IPS-18c (cell line): ENCODE data around the gene BRF1.

Source experiments
- H3K4me3 ChIP-seq: 2 replicates; pipeline ENCODE4 v1.7.0; 2013; ENCODE audit warnings: low read depth, mild to moderate bottlenecking, low read length, moderate library complexity; ENCODE audit not compliant: insufficient read depth
- H3K9me3 ChIP-seq: one replicate; pipeline ENCODE4 v1.6.1; 2013; ENCODE audit warnings: mild to moderate bottlenecking, low read length, moderate library complexity; ENCODE audit not compliant: control insufficient read depth, insufficient read depth

The BRF1 gene

DNA sequence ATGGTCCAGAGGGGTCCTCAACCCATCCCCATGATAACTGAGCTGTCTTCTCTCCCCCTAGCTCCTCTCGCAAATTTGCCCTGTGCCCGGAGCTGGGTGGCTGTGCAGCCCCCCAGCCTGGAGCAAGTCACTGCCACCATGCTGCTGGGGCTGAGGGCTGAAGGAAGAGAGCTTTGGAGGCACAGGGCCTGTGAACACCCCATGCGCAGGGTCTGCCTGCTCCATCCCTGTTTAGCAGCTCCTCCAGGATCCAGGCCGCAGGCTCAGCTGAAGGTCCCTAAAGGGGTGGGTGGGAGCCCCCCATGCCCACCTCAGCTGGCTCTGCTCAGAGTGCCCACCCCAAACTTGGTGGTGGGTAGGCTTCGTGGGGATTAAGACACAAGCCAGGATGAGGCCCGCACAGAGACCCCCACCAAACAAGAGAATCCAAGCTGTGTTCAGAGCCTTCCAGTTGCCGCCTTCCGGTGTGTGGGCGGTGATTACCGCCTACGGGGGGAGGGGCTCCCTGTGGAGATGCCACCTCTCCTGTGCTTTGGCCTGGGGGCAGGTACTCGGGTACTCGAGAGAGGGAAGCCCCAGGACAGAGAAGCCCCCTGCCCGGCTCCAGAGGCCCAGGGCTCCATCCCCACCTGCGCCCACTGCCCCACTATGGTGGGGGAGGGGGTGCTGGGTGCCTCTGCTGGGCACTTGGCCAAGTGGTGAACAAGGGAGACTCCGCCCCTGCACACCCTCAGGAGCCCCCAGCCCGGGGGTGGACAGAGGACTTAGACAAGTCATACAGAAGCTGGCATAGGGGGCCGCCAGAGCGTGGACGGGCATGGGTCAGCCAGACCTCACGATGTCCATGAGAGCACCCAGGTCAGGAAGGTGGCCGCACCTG is 130.8 kb downstream of the BRF1 start:
- H3K4me3 ChIP-seq: no peak overlapping the region
- no peaks in the 10 kb centered on the region for H3K9me3 ChIP-seq

DNA sequence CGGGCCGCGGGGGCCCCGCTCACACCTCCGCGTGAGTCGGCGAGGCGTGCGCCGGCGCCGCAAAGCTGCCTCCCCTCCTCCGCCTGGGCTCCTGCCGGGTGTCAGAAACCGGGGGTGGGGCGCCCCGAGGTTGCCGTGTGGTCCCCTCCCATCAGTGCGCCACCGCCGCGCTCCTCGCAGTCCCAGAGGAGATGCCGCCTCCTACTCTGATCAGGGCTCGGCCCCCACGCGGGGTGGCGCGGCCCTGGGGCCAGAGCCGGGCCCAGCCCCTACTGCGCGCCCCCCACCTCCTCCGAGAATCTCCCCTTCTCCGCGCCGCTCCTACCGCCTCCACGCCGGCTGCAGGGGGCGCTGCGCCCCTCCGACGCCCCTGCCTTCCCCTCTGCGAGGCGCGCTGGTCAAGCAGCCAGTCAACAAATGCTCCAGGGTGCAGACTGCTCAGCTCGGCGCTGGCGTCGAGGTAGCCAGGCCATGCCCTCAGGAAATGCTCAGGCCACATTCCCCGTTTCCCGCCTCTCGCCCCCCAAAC is 131.8 kb downstream of the BRF1 start:
- Histone ChIP-seq H3K9me3 (no peaks in the 10 kb centered on the region), H3K4me3 (peak overlapping the region; percentile 43)

DNA sequence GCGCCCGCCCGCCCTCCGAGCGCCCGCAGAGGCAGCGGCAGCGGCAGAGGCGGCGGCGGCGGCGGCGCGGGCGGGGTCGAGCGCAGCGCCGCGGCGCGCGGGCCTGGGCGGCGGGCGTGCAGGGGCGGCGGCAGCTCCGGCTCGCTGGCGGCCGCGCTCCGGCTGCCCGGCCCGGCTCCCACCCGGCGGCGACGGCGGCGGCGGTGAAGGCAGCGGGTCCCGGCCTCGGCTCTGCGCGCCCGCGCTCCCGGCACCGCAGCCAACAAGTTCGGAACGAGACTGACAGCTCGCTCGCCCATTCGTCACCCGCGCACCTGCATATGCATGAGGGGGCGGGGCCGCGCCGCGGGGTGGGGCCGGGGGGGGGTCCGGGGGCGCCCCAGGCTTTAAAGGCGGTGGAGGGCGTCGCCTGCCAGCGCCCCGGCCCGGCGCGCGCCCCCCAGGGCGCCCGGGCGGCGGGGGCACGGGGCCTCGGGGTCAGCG is 132.3 kb downstream of the BRF1 start, which contains the start of gene JAG2:
Gene JAG2 (minus strand): TSS at position 281 of the 483 bp plus-strand sequence. CDS start 356 bp downstream, outside the sequence.
- H3K4me3 ChIP-seq: peak within 1 kb of the TSS; percentile 43
- no peaks in the 10 kb centered on the region for H3K9me3 ChIP-seq

DNA sequence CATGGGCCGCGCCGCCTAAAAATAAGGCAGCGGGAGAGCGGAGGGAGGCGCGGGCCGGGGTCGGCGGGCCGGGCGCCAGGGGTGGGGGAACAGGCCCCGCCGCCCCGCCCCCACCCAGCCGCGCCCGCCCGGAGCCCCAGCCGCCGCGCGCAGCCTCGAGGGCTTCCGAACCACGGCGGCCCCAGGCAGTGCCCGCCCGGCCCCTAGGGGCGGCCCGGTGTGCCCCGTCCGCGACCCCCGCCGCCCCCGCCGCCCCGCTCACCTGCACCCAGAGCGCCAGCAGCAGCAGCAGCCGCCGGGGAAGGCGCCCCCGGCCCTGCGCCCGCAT is 132.7 kb downstream of the BRF1 start:
- Histone ChIP-seq H3K4me3 (peak overlapping the region; percentile 43; the same call in 1 of the 2 replicates), H3K9me3 (no peaks in the 10 kb centered on the region)

DNA sequence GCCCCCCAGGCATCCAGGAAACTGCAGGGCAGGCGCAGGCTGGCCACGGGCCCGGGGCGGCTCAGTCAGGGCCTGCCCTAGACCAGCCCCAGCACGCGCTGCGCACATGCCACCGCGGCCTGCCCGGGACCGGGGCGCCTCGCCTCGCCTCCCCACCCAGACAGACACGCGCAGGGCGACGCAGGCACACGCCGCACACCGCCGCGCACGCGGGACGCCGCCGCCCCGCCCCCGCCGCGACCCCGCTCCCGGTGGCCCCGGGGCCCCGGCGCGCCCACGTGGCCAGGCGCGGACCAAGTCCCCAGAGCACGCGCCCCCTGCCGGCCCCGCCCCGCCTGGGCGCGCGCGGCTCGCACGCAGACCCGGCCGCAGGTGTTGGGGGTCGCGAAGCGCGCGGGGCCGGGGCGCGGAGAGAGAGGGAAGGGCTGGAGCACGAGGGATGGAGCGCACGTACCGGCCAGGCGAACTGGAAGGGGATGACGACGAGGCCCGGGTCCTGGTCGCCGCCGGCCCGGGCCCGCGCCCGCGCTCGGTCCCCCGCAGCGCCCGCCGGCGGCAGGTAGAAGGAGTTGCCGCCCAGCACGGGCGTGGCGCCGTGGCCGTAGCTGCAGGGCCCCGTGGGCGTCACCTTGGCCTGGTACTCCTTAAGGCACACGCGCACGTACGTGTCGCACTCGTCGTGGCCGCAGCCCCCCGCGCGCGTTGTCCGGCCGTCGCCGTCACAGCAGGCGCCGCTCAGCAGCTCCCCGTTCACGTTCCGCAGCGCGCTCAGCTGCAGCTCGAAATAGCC is 133.3 kb downstream of the BRF1 start:
- H3K4me3 ChIP-seq: peak overlapping the region; percentile 43

DNA sequence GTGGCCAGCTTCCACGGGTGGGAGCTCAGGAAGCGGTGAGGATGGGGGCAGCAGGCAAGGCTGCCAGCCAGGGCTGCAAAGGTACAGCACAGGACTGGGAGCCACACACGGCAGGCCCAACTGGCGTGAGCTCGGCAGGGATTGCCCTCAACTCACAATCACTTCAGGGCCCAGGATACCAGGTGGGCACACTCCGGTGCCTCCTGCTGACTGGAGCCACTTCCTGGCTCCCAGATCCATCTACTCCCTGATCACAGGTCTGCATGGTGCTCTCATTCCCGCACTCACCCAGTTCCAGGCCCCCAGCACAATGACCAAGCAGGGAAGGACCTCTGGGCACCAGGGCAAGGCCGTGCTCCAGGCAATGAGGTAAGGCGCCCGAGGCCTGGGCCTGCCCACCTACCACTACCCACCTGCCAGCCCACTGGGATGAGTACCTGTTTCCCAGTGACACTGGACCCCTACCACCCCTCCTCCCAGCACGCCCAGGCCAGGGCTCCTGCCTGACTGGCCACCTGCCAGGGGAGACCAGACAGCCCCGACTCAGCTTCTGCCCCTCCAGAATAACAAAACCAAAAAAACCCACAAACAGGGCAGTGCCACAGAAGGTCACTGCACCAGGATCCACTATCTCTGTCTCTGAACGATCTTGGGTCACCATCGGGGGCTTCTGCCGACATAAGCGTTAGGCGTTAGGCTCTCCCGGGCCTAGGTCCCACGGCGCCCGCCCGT is 134.1 kb downstream of the BRF1 start:
- H3K9me3 ChIP-seq: no peaks in the 10 kb centered on the region
- H3K4me3 ChIP-seq: no peak overlapping the region

More for the DNA sequence above, 133.3 kb downstream of the BRF1 start:
- no peaks in the 10 kb centered on the region for H3K9me3 ChIP-seq

DNA sequence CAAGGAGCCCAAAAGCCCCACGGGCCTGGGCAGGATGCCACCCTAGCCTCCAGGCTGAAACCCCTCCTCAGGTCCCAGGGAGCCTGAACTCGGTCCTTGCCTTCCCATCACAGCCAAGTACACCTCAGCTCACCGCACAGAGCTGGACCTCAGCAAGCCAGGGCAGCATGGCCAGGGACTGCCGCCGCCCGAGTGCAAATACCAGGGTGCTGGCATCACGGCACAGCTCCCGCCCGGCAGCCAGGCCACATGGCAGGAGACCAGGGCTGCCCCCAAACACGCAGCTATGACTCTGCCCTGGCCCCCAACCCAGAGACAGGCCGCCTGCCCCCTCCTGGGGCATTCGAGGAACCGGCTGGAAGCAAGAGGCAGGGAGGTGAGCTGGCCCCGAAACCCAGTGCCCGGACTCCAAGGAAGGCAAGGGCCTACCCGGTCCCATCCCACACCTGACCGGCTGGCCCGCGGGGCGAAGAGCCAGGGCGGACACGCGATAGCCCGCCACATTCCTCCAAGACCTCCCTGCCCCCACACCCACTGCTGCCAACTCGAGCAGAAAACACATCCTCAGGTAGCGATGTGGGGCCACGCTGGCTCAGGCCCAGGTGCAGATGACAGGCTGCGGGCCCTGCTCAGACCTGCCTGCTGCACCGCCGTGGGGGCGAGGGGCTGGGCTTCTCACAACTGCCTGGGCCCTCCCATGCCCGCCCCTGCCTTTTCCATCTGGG is 134.9 kb downstream of the BRF1 start:
- Histone ChIP-seq H3K4me3 (no peak overlapping the region), H3K9me3 (no peaks in the 10 kb centered on the region)

DNA sequence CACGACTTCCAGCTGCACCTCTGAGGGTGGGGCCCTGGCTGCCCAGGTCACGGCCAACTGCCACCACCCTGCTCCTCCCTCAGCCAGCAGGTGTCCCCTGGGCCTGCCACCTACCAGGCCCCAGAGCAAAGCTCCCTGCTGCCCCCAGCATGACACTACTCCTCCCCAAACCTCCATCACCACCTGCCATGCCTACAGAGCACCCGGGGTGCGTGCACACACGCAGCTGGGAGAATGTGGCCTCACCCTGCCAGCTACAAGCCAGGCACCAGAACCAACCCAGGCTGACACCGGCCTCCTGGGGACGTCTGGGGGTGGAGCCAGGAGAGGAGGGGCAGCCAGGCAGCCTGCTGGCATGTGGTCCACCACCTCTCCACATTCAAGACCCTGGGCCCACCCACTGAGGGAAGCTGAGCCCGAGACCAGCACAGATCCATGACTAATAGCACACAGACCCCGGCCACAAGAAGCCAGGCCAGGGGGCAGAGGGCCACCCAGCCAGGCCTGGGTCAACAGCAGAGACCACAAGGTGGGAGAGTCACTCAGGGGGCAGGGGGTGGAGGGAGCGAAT is 135.6 kb downstream of the BRF1 start:
- H3K4me3 ChIP-seq: no peak overlapping the region
- H3K9me3 ChIP-seq: no peaks in the 10 kb centered on the region

DNA sequence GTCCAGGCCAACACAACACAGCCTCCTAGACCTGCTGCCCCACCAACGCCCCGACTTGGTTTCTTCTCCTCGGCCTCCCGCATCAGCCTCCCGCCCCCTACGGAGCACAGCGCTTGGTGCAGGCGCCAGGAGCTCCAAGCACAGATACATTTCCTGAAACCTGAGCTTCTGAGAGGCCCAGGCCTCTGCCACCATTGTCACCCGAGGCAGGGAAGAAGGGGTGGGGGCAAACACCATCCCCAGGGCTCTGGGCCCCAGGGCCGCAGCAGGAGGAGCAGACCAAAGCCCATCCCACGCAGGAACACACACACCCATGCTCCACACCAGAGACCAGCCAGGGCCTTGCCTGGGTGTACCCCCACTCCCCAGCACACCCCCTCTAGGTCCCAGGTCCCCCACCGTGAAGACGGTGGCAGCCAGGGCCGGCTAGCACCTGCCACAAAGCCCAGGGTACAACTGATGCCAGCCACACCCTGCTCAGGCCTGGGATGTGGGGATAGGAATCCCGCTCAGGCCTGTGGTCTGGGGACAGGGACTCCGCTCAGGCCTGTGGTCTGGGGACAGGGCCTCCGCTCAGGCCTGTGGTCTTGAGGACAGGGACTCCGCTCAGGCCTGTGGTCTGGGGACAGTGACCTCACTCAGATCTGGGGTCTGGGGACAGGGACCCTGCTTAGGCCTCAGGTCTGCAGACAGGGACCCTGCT is 137.6 kb downstream of the BRF1 start:
- Histone ChIP-seq H3K9me3 (no peaks in the 10 kb centered on the region), H3K4me3 (no peak overlapping the region)

DNA sequence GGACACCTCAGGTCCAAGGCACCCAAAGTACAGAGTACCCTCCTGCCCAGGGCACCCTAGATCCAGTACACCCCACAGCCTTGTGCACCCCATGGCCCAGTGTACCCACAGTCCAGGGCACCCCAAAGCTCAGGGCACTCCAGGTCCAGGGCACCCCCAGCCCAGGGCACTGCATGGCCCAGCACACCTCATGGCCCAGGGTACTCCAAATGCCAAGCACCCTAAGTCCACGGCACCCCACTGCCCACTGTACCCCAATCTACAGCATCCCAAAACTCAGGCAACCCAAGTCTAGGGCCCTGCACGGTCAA is 138.2 kb downstream of the BRF1 start:
- H3K9me3 ChIP-seq: no peaks in the 10 kb centered on the region
- no peak overlapping the region for H3K4me3 ChIP-seq

DNA sequence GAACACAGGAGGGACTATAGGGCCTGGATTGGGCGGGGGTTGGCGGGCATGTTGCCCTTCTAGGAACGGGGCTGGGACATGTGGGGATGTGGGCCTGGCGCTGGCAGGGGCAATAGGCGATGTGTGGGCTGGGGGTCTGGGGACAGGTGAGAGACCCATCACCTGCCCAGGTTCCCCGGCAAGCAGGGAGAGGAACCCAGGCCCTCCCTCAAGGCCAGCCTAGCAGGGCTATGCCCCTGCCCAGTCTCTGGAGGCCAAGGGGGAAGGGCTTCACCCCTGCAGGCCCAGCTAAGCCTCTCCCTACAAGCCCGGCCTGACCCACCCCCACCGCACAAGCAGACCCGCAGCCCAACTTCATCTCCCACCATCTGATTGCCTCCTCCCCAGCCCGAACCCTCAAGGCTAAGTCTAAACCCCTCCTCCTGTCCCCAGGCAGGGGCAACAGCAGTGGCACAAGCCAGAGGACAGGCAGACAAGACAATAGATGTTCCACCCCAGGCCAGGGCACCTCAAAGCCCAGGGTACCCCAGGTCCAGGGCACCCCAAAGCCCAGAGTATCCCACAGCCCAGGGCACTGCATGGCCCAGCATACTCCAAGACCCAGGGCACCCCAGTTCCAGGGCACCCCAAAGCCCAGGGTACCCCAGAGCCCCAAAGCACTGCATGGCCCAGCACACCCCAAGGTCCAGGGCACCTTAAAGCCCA is 138.7 kb downstream of the BRF1 start:
- Histone ChIP-seq H3K9me3 (no peaks in the 10 kb centered on the region), H3K4me3 (no peak overlapping the region)

DNA sequence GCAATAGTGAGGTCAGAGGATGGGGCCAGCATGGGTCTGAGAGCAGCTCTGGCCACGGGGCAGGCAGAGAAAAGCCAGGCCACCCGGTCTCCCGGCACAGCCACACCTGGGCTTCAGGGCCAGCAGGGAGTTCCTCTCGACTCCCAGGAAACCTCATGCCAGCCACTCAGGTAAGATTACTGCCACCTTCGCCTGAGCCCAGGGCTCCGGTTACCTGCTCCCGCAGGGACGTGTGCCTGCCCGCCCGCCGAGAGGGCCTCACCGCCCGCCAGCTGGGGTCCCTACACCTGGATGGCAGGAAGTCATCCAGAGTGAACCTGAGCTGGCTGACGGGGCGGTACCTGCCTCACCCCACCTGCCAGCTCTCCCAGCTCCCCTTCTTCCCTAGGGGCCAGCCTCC is 139.5 kb downstream of the BRF1 start:
- Histone ChIP-seq H3K9me3 (no peaks in the 10 kb centered on the region), H3K4me3 (no peak overlapping the region)

DNA sequence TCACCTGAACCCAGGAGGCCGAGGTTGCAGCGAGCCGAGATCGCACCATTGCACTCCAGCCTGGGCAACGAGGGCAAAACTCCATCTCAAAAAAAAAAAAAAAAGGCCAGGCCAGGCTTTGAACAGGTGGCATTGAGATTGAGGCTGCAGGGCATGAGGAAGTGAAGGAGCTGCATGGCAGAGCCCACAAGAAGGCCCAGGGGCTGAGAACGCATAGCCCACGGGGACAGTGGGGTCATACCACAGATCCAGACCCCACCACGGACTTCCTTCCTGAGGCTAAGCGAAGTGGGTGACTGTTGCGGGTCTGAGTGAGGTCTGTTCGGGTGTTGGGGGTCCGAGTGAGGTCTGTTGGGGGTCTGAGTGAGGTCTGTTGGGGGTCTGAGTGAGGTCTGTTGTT is 140.0 kb downstream of the BRF1 start:
- Histone ChIP-seq H3K9me3 (no peaks in the 10 kb centered on the region), H3K4me3 (no peak overlapping the region)

DNA sequence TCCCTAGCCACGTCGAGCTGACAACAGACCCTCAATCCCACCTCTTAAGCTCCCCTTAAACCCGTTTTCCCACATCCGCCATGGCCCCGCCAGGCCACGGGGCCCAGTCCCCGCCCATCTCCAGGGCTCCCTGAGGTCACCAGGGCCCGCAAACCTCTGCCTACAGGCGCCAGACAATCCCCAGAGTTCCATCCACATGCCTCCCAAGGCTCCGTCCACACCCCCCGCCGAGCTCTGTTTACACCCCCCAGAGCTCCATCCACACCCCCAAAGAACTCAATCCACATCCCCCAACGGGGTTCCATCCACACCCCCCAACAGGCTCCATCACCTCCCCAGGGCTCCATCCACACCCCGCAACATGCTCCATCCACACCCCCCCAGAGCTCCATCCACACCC is 141.5 kb downstream of the BRF1 start:
- no peaks in the 10 kb centered on the region for H3K9me3 ChIP-seq
- no peak overlapping the region for H3K4me3 ChIP-seq
